ENCODE data around the gene C9orf50.

GRCh38 chr9:129601082-129601674 lies 19.7 kb downstream of the C9orf50 start:
- TF ChIP-seq POLR2A (IDR thresholded peaks at IDR 0.05; ENCODE audit: low read depth, low read length) (no peak), POLR2AphosphoS5 (IDR thresholded peaks at IDR 0.05; ENCODE audit: low read depth, low read length) (no peak)
